GM21723 (cell line): ENCODE results near the gene CDK17.
A peak's percentile ranks its signal among the peaks of the same experiment; 100 is the strongest.
"Not testable (repeated sequence)": the region's sequence is repeated elsewhere in the genome, so short reads cannot be mapped to it uniquely, and the experiment has no call there.

Experiments used
- ATAC-seq: cut with Tn5 transposase; IDR thresholded peaks from one replicate; pipeline ENCODE4 v1.9.1; 2021; ENCODE audit warnings: mild to moderate bottlenecking, moderate library complexity; ENCODE audit not compliant: unreplicated experiment

Gene CDK17

DNA sequence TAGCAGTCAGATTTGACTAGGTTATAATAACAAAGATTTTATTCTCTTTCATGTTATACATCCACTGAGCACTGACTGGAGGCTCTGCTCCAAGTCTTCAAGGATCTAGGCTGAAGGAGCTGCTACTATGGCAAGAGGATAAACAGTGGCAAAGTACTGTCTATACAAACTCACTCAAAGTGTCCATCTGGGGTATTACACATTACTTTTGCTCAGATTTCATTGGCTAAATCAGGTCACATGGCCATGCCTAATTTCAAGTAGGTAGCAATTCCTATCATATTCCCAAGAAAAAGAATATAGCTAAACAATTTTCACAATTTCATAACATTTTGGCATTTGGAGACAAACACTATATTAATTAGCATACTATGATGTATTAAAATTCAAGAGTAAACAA is 40.9 kb downstream of the CDK17 start:
- ATAC-seq, result no peak

DNA sequence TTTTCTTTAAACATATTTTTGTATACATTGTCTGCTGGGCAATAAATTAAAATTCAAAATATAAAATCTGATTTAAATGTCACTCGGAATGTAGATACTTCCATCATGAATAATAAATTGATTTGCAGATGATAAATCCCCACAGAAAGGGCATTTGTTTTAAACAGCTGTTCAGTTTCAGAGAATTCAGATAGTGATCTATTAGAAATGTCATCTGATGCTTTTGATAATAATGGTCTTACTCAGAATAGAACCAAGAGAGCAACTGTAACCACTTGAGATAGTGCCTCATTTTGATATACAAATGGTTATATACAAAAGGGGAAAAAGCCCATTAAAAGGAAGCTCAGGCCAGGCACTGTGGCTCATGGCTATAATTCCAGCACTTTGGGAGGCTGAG is 43.4 kb downstream of the CDK17 start:
- ATAC-seq, result no peak

DNA sequence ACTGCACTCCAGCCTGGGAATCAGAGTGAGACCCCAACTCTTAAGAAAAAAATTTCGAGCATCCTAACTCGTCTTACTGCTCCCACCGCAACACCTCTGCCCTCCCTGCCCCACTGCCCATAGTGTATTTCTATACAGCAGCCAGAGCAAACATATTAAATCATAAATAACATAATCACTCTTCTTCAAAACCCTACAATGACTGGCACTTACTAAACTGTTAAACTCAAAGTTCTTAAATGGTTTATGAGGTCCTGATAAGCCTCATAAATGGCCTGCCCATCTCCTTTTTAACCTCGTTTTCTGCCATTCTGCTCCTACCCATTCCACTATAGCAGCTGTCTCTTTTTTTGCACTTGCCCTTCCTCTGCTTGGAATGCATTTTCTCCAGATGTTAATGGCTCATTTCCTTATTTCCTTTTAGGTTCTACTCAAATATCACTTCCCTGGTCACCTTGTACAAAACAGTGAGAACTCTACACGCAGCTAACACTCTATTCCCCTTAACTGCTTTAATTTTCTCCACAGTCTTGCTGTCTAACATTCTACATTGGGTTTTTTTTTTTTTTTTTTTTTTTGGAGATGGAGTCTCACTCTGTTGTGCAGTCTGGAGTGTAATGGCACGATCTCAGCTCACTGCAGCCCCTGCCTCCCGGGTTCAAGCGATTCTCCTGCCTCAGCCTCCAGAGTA is 45.2 kb downstream of the CDK17 start:
- ATAC-seq, result no peak

DNA sequence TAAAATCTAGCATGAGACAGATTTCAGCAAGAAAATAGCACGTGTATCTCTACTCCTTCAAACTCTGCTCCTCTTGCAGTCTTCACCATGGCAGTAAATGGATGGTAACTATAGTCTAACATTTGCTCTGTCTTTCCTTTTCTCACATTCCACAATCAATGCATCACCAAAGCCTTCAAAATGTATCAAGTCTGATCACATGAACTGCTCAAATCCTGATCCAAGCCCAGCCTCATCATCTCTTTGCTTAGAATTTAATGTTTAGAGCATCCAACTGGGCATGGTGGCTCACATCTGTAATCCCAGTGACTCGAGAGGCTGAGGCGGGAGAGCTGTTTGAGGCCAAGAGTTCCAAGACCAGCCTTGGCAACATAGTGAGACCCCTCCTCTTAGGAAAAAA is 45.9 kb downstream of the CDK17 start:
- no peak for ATAC-seq

DNA sequence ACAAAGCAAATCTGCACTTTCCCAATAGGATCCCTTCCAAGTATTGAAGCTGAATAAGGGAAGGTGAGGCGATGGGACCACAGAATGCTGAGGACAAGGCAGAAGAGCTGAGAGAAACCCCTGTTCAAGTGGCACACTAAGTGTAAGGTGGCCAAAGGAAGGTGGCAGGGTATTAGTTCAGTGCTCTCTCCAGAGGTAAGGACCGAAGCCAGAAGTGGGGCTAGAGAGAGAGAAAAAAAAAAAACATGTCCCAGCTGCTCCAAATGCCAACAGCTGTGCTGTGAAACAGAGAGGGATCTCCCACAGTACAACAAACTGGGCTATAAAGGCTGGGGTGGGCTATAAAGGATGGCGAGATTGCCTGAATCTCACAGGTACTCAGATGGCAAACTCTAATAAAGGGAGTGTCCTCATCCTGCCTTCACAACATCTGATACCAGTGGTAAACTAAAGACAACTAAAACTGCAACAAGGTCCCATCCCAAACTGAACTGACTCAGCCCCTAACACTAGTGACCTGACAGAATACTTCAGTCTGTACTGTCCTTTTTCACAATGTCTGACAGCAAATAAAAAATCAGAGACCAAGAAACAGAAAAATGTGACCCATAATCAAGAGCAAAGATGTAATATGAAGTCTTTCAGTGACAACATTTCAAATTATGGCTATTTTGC is 47.9 kb downstream of the CDK17 start:
- no peak for ATAC-seq

DNA sequence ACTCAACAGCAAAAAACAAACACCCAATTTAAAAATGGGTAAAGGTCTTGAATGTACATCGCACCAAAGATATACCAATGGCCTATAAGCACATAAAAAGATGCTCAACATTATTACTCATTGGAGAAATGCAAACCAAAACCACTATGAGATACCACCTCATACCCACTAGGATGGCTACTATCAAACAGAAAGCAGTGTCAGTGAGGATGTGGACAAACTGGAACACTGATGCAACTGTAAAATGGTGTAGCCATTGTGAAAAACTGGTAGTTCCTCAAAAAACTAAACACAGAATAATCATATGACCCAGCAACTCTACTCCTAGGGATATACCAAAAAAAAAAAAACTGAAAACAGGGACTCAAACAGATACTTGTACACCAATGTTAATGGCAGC is 49.3 kb downstream of the CDK17 start:
- ATAC-seq, result peak; percentile 48

DNA sequence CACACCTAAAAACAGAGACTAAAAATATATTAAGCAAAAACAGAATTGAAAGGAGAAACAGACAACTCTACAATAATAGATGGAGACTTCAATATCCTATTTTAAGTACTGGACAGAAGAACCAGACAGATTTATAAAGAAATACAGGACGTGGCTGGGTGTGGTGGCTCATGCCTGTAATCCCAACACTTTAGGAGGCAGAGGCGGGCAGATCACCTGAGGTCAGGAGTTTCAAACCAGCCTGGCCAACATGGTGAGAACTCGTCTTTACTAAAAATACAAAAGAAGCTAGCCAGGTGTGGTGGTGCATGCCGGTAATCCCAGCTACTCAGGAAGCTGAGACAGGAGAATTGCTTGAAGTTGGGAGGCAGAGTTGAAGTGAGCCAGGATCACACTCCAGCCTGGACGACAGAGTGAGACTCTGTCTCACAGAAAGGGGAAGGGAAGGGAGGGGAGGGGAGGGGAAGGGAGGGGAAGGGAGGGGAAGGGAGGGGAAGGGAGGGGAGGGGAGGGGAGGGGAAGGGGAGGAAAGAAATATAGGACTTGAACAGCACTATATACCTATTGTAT is 53.0 kb downstream of the CDK17 start:
- no peak for ATAC-seq

DNA sequence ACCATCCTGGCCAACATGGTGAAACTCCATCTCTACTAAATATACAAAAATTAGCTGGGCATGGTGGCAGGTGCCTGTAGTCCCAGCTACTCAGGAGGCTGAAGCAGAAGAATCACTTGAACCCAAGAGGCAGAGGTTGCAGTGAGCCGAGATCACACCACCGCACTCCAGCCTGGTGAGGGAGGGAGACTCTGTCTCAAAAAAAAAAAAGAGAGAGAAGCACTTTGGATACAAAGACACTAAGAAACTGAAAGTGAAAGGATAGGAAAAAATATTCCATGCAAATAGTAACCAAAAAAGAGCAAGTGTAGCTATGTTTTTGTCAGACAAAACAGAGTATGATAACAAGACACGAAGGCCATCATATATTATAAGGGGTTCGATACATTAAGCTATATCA is 53.5 kb downstream of the CDK17 start:
- not testable (repeated sequence) for ATAC-seq

DNA sequence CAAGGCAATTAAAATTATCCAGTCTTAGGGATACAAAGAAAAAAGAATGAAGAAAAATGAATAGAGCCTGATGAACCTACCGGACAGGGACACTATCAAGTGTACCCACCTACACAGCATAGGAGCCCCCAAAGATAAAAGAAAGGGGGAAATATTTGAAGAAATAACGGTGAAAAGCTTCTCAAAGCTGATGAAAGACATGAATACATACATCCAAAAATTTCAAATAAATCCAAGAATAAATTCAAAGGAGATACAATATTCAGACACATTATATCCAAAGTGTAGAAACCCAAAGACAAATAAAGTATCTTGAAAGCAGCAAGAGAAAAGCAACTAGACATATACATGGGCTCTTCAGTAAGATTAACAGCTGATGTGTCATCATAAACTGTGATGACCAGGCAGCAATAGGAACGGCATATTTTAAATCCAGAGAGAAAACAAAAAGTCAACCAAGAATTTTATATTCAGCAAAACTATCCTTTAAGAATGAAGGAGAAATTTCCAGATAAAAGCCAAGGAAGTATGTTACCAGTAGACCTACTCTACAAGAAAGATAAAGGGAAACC is 56.0 kb downstream of the CDK17 start:
- ATAC-seq, result no peak

DNA sequence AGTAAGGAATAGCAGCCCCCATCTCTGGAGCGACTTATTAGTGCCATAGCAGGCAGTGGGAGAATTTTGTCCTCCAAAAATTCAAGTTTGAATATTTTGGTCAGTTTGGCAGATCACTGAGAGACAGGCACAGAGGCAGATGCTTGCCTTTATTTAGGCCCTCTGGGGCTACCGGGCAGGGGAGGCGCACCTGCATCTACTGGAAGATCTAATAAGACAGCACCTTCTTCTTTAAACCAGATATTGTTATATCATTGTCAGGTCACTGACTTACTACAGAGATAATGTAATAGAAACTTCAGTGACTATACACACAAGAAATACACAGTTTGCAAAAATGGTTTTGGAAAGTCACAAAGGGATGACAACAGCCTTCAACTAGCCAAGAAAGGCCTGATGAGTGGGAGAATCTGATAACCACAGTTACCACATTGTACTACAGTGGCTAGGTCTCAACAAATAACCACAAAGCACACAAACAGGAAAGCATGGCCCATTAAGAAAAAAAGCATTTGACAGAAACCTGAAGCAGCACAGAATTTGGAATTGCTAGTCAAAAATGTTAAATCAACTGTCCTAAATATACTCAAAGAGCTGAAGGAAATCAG is 56.8 kb downstream of the CDK17 start:
- ATAC-seq, result peak; percentile 74

DNA sequence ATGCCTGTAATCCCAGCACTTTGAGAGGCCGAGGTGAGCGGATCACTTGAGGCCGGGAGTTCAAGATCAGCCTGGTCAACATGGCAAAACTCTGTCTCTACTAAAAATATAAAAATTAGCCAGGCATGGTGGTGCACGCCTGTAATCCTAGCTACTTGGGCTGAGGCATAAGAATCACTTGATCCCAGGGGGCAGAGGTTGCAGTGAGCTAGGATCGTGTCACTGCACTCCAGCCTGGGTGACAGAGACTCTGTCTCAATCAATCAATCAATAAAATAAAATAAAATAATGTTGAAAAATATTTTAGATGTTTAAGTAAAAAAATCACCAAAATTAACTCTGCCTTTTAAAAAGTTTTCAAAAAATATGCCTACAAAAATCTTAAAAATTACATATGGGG is 60.6 kb downstream of the CDK17 start:
- ATAC-seq, result not testable (repeated sequence)

DNA sequence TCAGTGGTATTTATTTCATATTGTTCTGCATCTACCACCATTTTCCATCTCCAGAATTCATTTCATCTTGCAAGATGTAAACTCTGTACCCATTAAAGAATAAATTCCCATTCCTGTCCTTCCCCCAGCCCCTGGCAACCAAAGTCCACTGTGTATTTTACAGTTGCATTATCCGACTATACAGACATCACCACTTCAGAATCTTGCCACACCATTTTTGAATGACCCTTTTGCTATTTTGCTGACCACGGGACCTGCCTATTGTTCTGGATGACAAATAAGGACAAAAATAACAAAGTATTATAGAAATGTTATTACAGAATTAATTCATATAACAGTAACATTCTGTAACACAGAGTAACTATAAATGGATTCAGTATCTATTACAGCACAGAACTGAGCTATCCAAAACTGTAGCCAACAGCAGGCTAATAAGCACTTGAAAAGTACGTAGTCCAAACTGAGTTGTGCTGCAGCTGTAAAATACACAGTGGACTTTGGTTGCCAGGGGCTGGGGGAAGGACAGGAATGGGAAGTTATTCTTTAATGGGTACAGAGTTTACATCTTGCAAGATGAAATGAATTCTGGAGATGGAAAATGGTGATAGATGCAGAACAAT is 61.3 kb downstream of the CDK17 start:
- ATAC-seq, result no peak

DNA sequence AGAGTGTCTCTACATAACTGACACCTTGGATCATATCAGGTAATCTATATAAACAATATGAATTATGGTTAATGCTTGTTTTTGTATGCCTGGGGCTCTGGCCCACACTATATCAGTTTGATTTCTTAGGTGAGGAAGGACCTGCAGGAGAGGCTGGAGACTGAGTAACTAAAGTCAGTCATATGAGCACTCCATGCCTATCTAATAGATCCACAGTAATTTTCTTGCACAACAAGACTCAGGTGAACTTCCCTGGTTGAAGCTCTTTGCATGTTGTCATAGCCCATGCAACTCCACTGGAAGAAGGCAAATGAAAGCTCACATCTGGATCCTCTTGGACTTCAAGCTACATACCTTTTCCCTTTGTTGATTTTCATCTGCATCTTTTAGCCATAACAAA is 62.3 kb downstream of the CDK17 start:
- ATAC-seq, result no peak

DNA sequence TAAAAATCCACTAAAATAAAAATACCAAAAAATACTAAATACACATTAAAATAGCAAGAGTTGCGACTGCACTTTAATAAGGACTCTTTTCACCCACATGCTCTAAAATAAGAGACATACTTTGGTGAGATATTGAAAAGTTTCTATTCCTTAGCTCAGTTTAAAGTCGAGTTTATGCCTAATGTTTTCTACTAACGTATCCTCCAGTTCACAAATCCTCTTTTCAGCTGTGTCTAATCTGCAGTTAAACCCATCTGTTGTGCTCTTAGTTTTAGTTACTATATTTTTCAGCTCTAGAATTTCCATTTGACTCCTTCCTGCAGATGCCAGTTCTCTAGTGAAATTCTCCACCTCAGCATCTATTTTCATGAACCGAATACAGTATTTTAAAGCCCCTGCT is 63.8 kb downstream of the CDK17 start:
- no peak for ATAC-seq

DNA sequence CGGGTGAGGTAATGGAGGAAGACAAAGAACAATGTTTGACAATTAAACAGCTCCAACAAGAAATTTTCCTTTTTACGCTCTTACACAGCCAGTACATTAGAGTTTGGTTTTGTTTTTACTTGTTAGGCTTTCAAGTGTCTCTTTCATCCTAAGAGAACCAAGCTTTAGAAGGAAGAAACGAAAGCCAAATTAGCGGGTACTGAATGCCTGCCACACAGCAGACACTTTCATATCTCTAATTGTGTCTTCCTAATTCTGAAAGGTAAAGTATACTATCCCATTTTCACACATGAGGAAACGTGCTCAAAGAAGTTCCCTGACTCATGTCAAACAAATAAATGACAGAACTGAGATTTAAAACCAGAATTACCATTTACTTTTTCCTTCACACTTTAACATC is 65.0 kb downstream of the CDK17 start:
- peak; percentile 88 for ATAC-seq

DNA sequence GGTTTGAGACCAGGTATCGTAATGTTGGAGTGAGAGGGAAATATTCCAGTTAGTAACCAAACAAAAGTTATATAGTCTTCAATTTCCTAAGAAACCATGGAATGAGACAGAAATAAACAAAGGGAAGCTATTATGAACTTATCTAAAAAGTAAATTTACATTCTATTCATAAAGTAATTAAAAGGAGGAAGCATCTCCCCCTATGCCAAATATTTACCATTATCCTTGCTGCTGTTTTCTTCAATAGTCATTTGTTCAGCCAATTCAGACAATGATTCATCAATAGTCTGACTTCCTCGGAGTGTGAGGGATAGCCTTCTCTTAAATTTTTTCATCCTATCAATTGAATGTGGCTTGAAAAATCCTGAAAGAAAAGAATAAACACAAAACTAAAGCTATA is 65.7 kb downstream of the CDK17 start:
- no peak for ATAC-seq

DNA sequence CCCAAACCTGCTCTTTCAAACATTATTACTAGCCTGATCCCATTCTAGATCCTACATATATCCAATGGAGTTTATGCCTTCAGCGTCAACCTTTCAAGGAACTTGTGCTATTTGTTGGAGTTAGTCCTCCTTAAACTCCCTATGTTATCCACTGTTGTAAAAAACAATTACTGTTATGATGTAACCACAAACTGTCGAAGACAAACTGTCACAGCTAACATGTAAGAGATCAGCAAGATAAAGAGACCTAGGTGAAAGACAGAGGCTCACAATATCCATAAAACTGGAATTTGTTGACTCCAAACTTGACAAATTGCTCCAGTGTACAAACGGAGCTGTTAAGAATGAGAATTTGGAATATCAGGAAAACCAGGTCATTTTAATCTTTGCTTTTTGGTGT is 70.7 kb downstream of the CDK17 start:
- ATAC-seq, result no peak

DNA sequence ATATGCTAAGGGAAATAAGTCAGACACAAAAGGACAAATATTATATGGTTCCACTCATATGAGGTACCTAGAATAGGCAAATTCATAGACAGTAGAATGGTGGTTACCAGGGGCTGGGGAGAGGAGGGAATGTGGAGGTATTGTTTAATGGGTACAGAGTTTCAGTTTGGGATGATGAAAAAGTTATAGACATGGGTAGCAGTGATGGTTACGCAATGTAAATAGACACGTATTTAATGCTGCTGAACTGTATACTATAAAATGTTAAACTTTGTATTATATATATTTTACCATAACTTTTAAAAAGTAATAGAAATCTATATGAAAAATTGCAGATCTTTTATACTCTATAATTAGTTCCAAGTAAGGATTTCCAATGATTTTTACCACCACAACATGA is 71.2 kb downstream of the CDK17 start:
- no peak for ATAC-seq

DNA sequence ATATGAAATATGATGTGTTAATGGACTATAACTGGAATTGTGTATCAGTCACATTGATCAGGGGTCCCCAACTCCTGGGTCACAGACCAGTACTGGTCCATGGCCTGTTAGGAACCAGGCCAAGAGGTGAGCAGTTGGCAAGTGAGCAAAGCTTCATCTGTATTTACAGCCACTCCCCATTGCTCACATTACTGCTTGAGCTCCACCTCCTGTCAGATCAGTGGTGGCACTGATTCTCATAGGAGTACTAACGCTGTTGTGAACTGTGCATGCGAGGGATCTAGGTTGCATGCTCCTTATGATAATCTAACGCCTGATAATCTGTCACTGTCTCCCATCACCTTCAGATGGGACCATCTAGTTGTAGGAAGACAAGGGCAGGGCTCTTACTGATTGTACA is 72.3 kb downstream of the CDK17 start:
- peak; percentile 43 for ATAC-seq

DNA sequence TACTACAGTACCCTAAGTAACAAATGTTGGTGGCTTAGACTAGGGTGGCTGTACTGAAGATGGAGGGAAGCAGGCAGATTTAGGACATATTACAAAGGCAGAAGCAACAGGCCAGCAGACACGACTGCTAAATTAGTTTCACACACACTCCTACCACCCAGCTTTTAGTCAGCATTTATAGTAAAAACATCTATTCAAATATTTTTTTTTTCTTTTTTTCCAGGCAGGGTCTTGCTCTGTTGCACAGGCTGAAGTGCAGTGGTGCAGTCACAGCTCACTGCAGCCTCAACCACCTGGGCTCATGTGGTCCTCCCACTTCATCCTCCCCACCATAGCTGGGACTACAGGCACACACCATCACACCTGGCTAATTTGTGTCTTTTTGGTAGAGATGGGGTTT is 72.9 kb downstream of the CDK17 start:
- ATAC-seq, result peak; percentile 83

DNA sequence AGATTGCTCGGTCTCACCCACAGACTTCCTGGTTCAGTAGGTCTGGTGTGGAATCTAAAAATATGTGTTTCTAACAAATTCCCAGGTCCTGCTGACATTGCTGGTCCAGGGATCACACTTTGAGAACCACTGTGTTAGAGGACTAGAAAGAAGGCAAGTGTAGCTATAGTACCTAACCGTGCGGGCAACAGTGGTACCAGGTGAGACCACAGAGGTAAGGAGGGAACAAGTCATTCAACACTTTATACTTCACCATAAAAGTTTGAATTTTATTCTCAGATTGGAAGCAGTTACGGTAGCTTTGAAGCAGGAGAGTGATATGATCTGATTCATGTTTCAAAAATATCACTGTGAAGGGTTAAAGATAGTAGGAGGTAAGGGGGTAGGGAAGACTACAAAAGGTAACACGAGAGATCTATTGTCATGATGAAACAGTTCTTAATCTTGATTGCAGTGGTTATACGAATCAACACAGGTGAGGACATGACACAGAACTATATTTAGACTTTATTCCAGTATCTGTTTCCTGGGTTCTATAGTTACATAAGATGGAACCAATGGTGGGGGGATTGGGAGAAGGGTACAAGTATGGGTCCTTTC is 73.5 kb downstream of the CDK17 start:
- ATAC-seq, result no peak
